Stimulated activated naive CD8-positive, alpha-beta T cell treated with anti-CD3 and anti-CD28 coated beads, Interleukin-15, Interleukin-2, amounts not matched to agents 100 ng/mL and 50 ng/mL, for 24 hours (primary cell): ENCODE data around the gene MACO1.
"Not testable (repeated sequence)": the region's sequence is repeated elsewhere in the genome, so short reads cannot be mapped to it uniquely, and the experiment has no call there.

Experiments used
- H3K27ac Mint-ChIP-seq: one replicate; pipeline ENCODE4 v1.8.0; 2021; ENCODE audit warnings: mild to moderate bottlenecking, mixed read lengths
- H3K27me3 Mint-ChIP-seq: one replicate; pipeline ENCODE4 v1.8.0; 2021; ENCODE audit warnings: mixed read lengths
- H3K36me3 Mint-ChIP-seq: one replicate; pipeline ENCODE4 v1.8.0; 2021; ENCODE audit warnings: low read depth, mixed read lengths
- H3K4me1 Mint-ChIP-seq: one replicate; pipeline ENCODE4 v1.8.0; 2021; ENCODE audit warnings: low read depth, mixed read lengths
- H3K4me3 Mint-ChIP-seq: one replicate; pipeline ENCODE4 v1.8.0; 2021; ENCODE audit warnings: mild to moderate bottlenecking, mixed read lengths
- H3K9me3 Mint-ChIP-seq: one replicate; pipeline ENCODE4 v1.8.0; 2021; ENCODE audit warnings: mixed read lengths

Gene MACO1

DNA sequence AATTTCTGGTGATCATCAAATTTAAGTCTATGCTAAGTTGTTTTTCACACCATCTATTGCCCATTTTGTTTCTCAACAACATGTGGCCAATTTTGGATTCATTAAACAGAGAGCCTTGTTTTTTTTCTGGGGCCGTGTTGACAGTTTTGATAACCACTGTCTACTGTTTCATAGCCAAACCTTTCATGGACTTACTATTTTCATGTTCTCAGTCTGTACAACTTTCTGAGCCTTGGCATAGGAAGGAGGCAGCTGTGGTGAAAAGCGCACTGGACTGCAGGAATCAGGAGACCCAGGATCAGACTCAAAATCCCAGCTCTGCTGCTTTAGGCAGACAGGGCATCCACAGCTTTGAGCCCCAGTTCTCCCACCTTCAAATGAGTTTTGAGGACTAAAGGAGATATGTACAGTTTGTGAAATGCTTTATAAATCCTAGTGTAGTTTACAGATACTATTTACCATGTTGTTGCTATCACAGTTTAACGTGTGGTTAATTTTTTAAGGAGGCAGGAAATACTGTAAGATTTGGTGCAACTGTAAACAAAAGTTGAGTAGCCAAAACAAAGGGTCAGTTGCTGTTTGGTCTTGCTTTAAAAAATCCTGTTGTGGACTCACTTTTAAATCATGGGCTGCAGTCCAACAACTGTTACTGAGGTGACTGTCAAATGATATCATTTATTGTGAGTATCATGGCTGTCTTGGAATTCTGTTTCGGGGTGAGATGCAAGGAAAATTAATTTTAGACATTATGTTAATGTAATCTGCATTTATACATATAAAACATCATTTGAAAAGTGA lies 2.9 kb downstream of the MACO1 start:
- no peaks in the 10 kb centered on the region for H3K36me3 Mint-ChIP-seq
- H3K27me3 Mint-ChIP-seq = no peaks in the 10 kb centered on the region
- peaks cover 58% of the 10 kb centered on the region for H3K4me1 Mint-ChIP-seq
- H3K9me3 Mint-ChIP-seq = no peaks in the 10 kb centered on the region
- H3K27ac Mint-ChIP-seq = no peak overlapping the region
- H3K4me3 Mint-ChIP-seq = peak overlapping the region; percentile 87

DNA sequence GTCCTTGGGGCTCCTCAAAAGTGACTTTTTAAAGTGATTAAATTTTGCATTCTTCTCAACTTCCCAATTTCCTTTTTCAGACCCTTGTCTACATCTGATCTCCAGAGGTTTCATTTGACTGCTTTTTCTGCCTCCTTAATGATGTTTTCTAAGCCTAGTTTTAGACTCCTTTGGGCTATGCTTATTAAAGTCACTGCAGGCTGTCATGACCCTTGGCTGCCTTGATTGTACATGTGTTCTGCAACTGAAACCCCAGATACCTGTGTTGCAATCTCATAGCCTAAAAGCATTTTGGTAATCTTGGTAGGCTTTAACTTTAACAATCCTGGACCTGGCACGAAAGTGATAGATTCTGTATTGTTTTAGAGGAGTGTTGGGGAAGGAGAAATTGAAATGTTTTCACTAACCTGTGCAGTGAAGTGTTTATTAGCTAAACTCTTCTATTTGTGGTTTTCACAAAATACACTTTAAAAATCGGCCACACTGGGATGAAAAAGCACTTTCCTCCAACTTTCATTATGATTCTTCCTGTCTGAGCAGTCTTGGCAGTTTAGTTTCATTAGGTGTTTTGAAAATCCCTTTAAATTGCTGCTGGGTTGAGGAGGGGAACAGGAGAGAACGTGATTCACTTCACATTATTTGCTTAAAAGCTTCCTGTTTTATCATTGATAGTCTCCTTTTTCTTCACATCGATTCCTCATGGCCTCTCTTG lies 4.9 kb downstream of the MACO1 start:
- no peaks in the 10 kb centered on the region for H3K27me3 Mint-ChIP-seq
- H3K4me1 Mint-ChIP-seq = peaks cover 55% of the 10 kb centered on the region
- peak overlapping the region; percentile 54 for H3K27ac Mint-ChIP-seq
- peak overlapping the region; percentile 65 for H3K4me3 Mint-ChIP-seq
- H3K9me3 Mint-ChIP-seq = no peaks in the 10 kb centered on the region
- H3K36me3 Mint-ChIP-seq = no peaks in the 10 kb centered on the region

DNA sequence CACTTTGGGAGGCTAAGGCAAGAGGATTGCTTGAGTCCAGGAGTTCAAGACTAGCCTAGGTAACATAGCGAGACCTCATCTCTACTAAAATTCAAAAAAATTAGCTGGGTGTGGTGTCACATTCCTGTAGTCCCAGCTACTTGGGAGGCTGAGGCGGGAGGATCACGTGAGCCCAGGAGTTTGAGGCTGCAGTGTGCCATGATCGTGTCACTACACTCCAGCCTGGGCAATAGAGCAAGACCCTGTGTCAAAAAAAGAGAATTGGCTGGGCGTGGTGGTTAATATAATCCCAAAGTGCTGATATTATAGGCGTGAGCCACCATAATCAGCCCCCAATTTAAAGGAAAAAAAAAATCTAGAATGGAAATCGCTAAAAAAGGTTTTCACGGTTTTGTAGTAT lies 7.0 kb downstream of the MACO1 start:
- H3K36me3 Mint-ChIP-seq = no peaks in the 10 kb centered on the region
- no peaks in the 10 kb centered on the region for H3K9me3 Mint-ChIP-seq
- no peak overlapping the region for H3K4me3 Mint-ChIP-seq
- no peaks in the 10 kb centered on the region for H3K27me3 Mint-ChIP-seq
- H3K4me1 Mint-ChIP-seq = peaks cover 61% of the 10 kb centered on the region
- H3K27ac Mint-ChIP-seq = no peak overlapping the region

DNA sequence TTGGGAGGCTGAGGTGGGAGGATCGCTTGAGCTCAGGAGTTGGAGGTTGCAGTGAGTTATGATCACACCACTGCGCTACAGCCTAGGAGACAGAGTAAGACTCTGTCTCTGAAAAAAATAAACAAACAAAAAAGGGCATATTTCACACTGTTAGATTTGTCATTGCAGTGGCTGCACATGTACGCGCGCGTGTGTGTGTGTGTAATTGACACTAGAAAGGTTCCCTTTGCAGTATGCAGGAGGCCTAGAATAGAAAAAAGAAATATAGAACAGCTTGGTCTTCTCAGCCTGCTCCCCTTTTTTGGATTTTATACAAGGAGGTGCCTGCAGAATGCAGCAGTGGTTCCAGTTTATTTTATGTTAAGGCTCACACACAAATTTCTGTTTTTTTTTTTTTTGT lies 8.6 kb downstream of the MACO1 start:
- peaks cover 54% of the 10 kb centered on the region for H3K4me1 Mint-ChIP-seq
- H3K27me3 Mint-ChIP-seq = no peaks in the 10 kb centered on the region
- H3K4me3 Mint-ChIP-seq = no peak overlapping the region

DNA sequence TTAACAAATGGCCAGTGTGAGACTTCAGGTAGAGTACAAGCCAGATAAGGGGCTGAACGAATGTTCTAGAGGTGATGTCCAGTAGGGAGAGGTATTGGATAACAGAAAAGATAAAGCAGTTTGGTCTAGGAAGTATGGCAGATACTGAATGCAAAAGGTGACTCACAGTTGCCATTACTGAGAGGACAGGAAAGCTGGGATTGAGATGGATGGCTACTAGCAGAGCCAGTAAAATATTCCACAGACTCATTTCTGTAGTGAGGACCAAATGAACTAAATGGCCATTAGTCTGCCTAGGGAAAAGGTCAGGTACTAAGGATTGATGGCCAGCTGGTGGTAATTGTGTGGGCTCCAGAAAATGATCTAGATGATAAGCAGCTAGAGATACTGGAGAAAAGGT lies 11.5 kb downstream of the MACO1 start:
- Mint-ChIP-seq H3K9me3 (no peaks in the 10 kb centered on the region), H3K4me1 (peaks cover 45% of the 10 kb centered on the region), H3K27me3 (no peaks in the 10 kb centered on the region), H3K36me3 (peaks cover 5% of the 10 kb centered on the region), H3K27ac (no peak overlapping the region), H3K4me3 (no peak overlapping the region)

More for the DNA sequence above, 8.6 kb downstream of the MACO1 start:
- no peaks in the 10 kb centered on the region for H3K9me3 Mint-ChIP-seq
- H3K36me3 Mint-ChIP-seq = no peaks in the 10 kb centered on the region
- H3K27ac Mint-ChIP-seq = no peak overlapping the region

DNA sequence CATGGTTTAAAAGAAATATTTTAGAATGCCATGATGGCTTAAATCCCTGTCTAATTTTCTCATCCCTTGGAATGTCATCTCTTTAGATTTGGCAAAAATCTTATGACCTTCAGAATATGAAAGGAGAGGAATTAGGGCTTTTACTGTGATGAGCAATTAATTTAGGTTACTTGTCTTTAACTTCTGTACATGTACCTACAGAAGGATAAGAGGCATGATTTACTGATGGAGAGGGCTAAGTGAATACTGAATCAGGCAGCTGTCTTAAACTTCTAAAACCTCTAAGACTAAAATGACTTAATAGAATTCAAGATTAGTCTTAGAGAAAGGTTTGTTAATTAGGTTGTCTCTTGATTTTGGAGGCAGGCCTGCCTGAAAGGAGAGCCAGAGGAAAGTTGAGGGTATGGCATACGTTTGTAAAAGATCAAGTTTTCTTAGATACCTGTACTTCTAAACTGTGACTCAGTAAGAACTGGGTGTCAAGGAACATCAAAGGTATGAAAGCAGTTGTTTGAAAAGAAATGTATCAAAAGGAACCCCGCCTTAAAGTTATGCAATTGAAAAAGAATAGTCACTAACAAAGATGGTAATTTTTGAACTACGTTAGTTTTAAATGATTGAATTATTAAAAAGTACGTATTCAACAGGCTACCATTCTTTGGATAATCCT lies 12.5 kb downstream of the MACO1 start:
- no peak overlapping the region for H3K4me3 Mint-ChIP-seq
- no peaks in the 10 kb centered on the region for H3K27me3 Mint-ChIP-seq
- no peak overlapping the region for H3K27ac Mint-ChIP-seq
- peaks cover 54% of the 10 kb centered on the region for H3K4me1 Mint-ChIP-seq
- no peaks in the 10 kb centered on the region for H3K9me3 Mint-ChIP-seq
- peaks cover 5% of the 10 kb centered on the region for H3K36me3 Mint-ChIP-seq

DNA sequence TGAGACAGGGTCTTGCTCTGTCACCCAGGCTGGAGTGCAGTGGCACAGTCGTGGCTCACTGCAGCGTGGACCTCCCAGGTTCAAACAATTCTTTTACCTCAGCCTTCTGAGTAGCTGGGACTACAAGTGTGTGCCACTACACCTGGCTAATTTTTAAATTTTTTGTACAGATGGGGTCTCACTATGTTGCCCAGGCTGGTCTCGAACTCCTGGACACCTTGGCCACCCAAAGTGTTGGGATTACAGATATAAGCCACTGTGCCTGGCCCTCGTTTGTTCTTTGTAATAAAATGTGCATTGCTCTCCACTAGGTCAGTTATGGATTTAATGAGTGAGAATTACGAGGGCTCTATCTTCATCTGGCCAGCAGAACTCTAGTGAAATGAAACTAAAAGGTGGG lies 13.9 kb downstream of the MACO1 start:
- H3K27me3 Mint-ChIP-seq, H3K27ac Mint-ChIP-seq, H3K36me3 Mint-ChIP-seq, H3K4me3 Mint-ChIP-seq, H3K9me3 Mint-ChIP-seq: not testable (repeated sequence)
- H3K4me1 Mint-ChIP-seq = peaks cover 54% of the 10 kb centered on the region

DNA sequence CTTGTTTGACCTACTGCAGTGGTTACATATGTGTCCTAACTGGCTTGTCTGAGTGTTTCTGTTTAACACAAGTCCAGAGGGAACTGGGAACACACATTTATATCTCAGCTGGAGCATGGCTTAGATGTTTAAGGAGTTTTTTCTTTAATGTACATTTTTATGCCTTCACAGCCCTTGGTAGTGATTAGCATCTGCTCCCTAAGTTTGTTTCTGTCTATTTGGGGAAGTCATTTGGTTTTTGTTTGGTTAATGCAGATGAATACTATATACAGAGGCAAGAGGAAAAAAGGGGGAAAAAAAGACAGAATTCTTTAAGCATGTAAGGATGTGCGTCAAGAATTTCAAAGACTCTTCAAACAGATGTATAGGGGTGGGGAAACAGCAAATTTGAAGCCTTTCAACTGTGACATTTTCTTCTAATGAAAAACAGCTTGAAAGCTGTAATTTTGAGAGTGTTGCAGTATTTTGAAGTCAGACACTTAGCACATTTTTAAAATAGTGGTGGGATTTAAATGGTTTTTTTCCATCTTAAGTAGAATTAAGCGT lies 15.4 kb downstream of the MACO1 start:
- Mint-ChIP-seq H3K36me3 (peaks cover 14% of the 10 kb centered on the region), H3K27me3 (no peaks in the 10 kb centered on the region), H3K27ac (no peak overlapping the region)

DNA sequence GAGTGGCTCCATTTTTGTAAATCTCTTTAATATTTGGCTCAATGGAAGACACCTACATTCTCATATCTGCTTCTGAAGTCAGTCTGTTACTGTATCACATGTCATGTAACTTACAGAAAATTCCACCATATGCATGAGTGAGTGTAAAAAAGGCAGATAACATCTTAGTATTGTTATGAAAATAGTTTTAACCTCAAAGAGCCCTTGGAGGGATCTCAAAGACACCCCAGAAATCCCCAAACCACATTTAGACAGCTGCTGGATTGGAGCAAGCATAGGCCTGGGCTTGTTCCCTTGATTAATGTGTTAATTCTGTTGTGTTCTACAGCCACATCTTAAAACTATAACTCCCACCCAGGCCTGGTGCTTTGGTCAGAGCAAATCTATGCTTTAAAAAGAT lies 16.9 kb downstream of the MACO1 start:
- Mint-ChIP-seq H3K27me3 (no peaks in the 10 kb centered on the region), H3K9me3 (no peaks in the 10 kb centered on the region), H3K4me1 (peaks cover 46% of the 10 kb centered on the region), H3K4me3 (no peak overlapping the region), H3K36me3 (peaks cover 14% of the 10 kb centered on the region), H3K27ac (no peak overlapping the region)

More for the DNA sequence above, 15.4 kb downstream of the MACO1 start:
- Mint-ChIP-seq H3K9me3 (no peaks in the 10 kb centered on the region), H3K4me3 (no peak overlapping the region), H3K4me1 (peaks cover 54% of the 10 kb centered on the region)

DNA sequence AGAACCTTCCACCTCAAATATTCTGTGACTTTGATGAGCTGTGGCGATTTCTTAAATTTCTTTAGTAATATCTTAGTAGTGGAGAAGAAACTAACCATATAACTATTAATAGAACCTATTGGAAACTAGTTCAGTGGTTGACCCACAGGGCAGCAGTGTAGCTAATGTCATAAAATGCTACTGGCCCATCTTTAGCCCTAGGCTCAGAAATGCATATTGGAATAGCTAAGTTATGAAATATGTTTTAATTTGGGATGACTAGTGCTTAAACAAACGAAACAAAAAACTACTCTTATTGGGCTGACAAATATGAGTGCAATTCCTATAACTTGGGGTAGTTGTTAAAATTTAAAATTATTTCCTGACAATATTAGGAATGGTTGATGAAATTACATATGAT lies 20.2 kb downstream of the MACO1 start:
- Mint-ChIP-seq H3K4me1 (peaks cover 28% of the 10 kb centered on the region), H3K4me3 (no peak overlapping the region), H3K36me3 (peaks cover 25% of the 10 kb centered on the region), H3K27me3 (no peaks in the 10 kb centered on the region), H3K9me3 (no peaks in the 10 kb centered on the region), H3K27ac (no peak overlapping the region)

DNA sequence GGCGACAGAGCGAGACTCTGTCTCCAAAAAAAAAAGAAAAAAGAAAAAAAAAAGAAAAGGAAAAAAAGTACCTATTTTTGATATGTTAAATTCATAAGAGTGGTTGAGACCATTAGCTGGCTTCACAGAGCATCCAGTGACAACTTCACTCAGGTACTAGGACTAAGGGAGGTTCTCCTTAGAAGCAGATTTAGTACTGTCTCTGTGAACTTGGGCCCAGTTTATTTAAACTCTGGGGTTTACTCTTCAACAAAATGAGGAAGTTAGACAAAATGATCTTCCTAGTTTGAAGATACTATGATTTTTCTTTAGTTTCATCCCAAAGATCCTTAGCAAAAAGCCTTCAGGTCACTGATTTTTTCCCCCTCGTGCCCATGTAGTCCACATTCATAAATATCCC lies 21.2 kb downstream of the MACO1 start:
- no peak overlapping the region for H3K27ac Mint-ChIP-seq
- no peaks in the 10 kb centered on the region for H3K27me3 Mint-ChIP-seq
- peaks cover 27% of the 10 kb centered on the region for H3K36me3 Mint-ChIP-seq
- no peaks in the 10 kb centered on the region for H3K9me3 Mint-ChIP-seq
- H3K4me1 Mint-ChIP-seq = peaks cover 19% of the 10 kb centered on the region
- no peak overlapping the region for H3K4me3 Mint-ChIP-seq

DNA sequence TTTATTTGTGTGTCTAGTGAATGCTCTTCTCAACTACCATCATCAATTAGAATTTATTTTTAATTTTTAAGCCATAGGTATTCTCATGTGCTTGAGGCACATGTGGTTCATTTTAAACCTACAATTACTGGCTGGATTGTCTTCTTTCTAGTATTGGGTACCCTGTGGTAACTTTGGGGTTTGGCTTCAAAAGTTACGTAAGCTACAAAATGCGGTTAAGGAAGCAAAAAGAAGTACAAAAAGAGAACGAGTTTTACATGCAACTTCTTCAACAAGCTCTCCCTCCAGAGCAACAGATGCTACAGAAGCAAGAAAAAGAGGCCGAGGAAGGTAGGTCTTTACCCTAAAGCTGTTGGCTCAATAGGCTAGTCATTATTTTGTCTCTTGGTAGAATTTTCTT lies 25.8 kb downstream of the MACO1 start:
- H3K4me3 Mint-ChIP-seq = no peak overlapping the region
- no peaks in the 10 kb centered on the region for H3K27me3 Mint-ChIP-seq
- no peaks in the 10 kb centered on the region for H3K9me3 Mint-ChIP-seq
- H3K4me1 Mint-ChIP-seq = peaks cover 3% of the 10 kb centered on the region
- H3K36me3 Mint-ChIP-seq = peaks cover 52% of the 10 kb centered on the region
- H3K27ac Mint-ChIP-seq = no peak overlapping the region

DNA sequence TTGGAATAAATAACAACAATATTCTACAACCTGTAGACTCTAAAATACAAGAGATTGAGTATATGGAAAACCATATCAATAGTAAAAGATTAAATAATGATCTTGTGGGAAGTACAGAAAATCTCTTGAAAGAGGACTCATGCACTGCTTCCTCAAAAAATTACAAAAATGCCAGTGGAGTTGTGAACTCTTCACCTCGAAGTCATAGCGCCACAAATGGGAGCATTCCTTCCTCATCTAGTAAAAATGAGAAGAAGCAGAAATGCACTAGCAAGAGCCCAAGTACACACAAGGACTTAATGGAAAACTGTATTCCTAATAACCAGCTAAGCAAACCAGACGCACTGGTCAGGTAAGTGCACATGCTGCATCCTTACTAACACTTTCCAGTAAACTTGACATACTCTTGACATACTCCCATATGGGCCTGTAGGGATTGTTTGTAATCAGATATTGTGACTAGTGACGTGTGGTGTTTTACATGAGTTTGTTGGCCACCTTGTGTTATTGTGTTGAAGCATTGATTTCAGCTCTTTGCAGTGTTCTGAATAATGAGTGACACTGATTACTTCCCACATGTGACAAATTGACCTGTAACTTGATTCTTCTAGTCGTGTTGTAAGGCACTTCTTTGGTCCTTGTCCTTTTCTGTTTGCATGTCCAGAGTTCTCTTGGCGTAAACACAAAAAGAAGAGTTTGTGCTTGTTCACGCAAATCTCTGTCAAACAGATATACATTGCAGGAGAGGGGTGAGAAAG lies 28.0 kb downstream of the MACO1 start:
- Mint-ChIP-seq H3K4me1 (no peaks in the 10 kb centered on the region), H3K36me3 (peaks cover 52% of the 10 kb centered on the region), H3K27me3 (no peaks in the 10 kb centered on the region), H3K27ac (no peak overlapping the region), H3K9me3 (no peaks in the 10 kb centered on the region), H3K4me3 (no peak overlapping the region)

DNA sequence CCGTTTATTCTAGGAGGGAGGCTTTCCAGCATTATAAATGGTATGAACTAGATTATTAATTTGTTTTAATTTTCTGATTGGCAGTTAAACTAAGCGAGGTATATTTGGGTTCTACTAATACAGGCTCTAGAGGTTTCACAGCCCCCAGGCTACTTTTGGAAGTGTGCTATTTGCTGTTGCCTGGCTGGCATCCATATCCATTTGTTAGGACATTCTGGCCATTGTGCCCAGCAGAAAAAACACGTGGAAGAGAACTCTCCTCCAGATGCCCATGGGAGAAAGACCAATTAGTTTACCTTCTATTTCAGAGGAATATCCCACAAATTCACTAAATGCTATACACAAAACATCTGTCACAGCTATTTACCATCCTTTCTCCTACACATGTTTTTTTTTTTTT lies 29.3 kb downstream of the MACO1 start:
- Mint-ChIP-seq H3K27ac (no peak overlapping the region), H3K4me1 (no peaks in the 10 kb centered on the region)

More for the DNA sequence above, 29.3 kb downstream of the MACO1 start:
- no peaks in the 10 kb centered on the region for H3K27me3 Mint-ChIP-seq
- H3K9me3 Mint-ChIP-seq = no peaks in the 10 kb centered on the region
- H3K36me3 Mint-ChIP-seq = peaks cover 51% of the 10 kb centered on the region
- H3K4me3 Mint-ChIP-seq = no peak overlapping the region
